Measurements from ENCODE around the gene CALM1. TPM values are rescaled to one million over a fixed set of nuclear protein-coding genes. Genes with fewer than 3 reads are reported as not detected.

Gene CALM1
- total RNA-seq, 3 donors from 2014 or later: 610 to 985 (median 822) TPM

DNA sequence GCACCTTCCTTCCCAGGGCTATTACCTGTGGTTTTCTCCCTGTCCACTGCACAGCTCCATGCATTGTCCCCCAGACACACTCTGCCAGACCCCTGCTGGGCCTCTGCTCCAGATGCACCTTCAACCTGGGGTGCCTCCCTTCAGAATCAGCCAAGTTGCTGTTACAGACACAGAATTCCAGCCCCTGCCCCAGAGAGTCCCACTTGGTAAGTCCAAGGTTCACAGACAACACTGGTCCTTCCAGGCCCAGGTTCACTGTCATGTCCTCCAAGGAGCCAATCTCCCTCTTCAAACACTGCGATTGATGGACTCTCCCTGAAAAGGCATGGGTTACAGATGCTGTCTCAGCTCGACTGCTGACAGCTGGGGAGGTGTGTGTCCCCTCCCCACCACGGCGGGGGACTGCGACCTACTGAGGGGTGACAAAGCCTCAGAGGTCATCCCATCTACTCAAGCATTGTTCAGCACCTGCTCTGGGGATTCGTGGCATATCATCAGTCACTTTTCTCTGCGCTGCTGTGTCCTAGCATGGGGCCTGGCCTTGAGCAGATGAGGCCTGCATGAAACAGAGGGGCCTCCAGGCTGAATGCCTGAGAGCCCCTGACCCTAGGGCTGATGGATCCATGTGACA lies 24.3 kb downstream of the CALM1 start:
- TF ChIP-seq, protein P1, sequence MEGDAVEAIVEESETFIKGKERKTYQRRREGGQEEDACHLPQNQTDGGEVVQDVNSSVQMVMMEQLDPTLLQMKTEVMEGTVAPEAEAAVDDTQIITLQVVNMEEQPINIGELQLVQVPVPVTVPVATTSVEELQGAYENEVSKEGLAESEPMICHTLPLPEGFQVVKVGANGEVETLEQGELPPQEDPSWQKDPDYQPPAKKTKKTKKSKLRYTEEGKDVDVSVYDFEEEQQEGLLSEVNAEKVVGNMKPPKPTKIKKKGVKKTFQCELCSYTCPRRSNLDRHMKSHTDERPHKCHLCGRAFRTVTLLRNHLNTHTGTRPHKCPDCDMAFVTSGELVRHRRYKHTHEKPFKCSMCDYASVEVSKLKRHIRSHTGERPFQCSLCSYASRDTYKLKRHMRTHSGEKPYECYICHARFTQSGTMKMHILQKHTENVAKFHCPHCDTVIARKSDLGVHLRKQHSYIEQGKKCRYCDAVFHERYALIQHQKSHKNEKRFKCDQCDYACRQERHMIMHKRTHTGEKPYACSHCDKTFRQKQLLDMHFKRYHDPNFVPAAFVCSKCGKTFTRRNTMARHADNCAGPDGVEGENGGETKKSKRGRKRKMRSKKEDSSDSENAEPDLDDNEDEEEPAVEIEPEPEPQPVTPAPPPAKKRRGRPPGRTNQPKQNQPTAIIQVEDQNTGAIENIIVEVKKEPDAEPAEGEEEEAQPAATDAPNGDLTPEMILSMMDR (IDR thresholded peaks at IDR 0.05): no peak
- intact Hi-C loops (cut with DNase I, micrococcal nuclease): no loop called here
- Histone ChIP-seq H3K4me3 (no peak overlapping the region), H3K9me3 (no peaks in the 10 kb centered on the region), H3K4me1 (ENCODE audit: low read depth) (no peaks in the 10 kb centered on the region), H3K36me3 (ENCODE audit: low read depth) (no peaks in the 10 kb centered on the region)
- ATAC-seq (no peak), DNase-seq (no peak)

DNA sequence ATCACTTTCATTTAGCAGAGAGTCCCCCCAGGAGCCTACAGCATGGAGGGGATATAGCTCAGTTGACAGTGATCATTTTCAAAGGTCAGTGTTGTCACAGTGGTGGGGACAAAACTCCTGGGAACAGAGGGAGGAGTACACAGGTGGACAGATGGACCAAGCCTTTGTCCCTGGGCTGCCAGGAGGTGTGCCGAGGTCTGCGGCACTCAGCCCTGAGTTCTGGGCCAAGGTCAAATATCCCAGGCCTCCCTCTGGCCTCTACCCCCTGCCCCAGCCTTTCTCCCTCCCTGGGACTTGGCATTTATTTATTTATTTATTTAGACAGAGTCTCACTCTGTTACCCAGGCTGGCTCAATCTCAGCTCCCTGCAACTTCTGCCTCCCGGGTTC lies 24.8 kb downstream of the CALM1 start:
- H3K4me3 ChIP-seq: no peak overlapping the region
- no peaks in the 10 kb centered on the region for H3K4me1 ChIP-seq (ENCODE audit: low read depth)
- DNase-seq: no peak
- TF ChIP-seq, protein P1 (IDR thresholded peaks at IDR 0.05): no peak
- no peaks in the 10 kb centered on the region for H3K36me3 ChIP-seq (ENCODE audit: low read depth)
- no peak for ATAC-seq
- intact Hi-C loops (cut with DNase I, micrococcal nuclease): no loop called here
- H3K9me3 ChIP-seq: no peaks in the 10 kb centered on the region

DNA sequence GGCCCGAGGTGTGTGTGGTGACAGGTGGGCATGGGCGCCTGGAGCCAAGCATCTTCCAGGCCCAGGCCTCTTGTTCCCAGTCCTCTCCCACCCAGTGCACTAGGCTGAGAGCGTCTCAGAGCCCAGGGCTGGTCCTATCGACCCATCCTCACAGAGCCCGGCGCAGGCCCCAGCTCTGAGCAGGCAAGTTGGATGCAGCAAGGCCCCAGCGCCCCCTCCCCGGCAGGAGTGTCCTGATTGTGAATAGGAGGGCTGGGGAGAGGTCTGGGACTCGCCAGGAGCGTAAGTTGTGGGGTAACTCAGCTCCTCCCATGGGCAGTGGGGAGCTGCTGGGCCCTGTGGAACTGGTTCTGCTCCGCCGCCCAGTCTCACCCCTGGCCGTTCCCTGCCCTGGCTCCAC lies 26.3 kb downstream of the CALM1 start:
- Histone ChIP-seq H3K4me1 (ENCODE audit: low read depth) (no peaks in the 10 kb centered on the region), H3K4me3 (no peak overlapping the region), H3K9me3 (no peaks in the 10 kb centered on the region), H3K36me3 (ENCODE audit: low read depth) (no peaks in the 10 kb centered on the region)
- TF ChIP-seq, protein P1 (IDR thresholded peaks at IDR 0.05): no peak
- ATAC-seq: no peak
- no peak for DNase-seq
- intact Hi-C loops (cut with DNase I, micrococcal nuclease): no loop called here

DNA sequence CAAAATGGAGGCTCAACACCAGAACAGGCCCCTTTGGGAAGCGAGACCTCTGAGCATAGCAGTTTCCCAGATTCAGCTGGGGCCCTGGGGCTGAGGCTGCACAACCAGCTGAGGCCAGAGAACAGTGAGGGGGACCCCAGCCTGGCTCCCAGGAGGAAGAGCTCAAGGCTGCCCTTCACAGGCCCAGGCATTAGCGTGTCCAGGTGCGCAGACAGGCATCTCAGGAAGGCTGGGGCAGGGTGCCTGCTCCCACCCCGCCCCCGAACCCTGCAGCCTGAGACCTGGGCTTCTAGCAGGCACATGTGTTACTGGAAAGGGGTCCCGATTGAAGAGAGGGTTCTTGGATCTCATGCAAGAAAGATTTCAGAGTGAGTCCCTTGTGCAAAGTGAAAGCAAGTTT lies 27.2 kb downstream of the CALM1 start:
- H3K4me3 ChIP-seq: no peak overlapping the region
- no peaks in the 10 kb centered on the region for H3K9me3 ChIP-seq
- ATAC-seq (no peak), DNase-seq (no peak)
- H3K36me3 ChIP-seq (ENCODE audit: low read depth): no peaks in the 10 kb centered on the region
- TF ChIP-seq, protein P1 (IDR thresholded peaks at IDR 0.05): no peak
- no peaks in the 10 kb centered on the region for H3K4me1 ChIP-seq (ENCODE audit: low read depth)
- intact Hi-C loops (cut with DNase I, micrococcal nuclease): no loop called here

DNA sequence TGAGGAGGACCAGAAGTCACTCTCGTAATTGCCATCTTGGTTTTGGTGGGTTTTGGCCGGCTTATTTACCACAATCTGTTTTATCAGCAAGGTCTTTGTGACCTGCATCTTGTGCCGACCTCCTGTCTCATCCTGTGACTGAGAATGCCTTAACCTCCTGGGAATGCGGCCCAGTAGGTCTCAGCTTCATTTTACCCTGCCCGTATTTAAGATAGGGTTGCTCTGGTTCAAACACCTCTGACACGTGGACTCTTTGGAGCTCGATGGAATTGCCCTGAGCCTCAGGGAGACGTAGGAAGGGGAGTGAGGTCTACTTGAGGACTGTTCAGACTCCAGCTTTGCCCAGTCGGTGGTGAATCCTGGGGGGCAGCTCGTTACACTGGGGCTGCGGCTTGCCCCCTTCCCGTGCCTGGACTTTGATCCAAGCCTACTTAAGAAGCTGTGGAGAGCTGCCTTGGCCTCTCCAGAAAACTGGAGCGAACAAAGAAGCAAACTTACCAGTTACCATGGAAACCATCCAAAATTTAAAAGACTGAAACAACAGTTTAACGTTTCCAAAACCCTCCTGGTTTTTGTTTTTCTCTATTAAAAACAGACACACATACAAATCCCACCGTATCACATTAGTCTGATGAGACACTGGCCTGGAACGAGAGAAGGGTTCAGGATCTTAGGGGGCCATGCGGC lies 28.0 kb downstream of the CALM1 start:
- no peak for DNase-seq
- no peak overlapping the region for H3K4me3 ChIP-seq
- intact Hi-C loops (cut with DNase I, micrococcal nuclease): no loop called here
- no peaks in the 10 kb centered on the region for H3K36me3 ChIP-seq (ENCODE audit: low read depth)
- TF ChIP-seq, protein P1 (IDR thresholded peaks at IDR 0.05): no peak
- no peaks in the 10 kb centered on the region for H3K4me1 ChIP-seq (ENCODE audit: low read depth)
- no peaks in the 10 kb centered on the region for H3K9me3 ChIP-seq
- no peak for ATAC-seq

All from mucosa of descending colon (tissue), 3 donors.